Stimulated activated effector memory CD8-positive, alpha-beta T cell treated with anti-CD3 and anti-CD28 coated beads, Interleukin-12 subunit alpha, Interleukin-12 subunit beta, amount 100 ng/mL, for 72 hours (primary cell): Measurements from ENCODE around the gene ETV5.

Source experiments
- ATAC-seq: fragments of 150-1000 bp; cut with Tn5 transposase; 2 replicates; pipeline ENCODE4 v1.10.0; 2021
- DNase-seq, 2 donors: peaks; one replicate each; pipeline ENCODE4 v3.0.0; 2021 to 2022; ENCODE audit warnings: low spot score in 2 of 2
- H3K27ac Mint-ChIP-seq: one replicate; pipeline ENCODE4 v1.8.0; 2022; ENCODE audit warnings: mild to moderate bottlenecking, mixed read lengths
- H3K36me3 Mint-ChIP-seq: one replicate; pipeline ENCODE4 v1.8.0; 2022; ENCODE audit warnings: mild to moderate bottlenecking, mixed read lengths
- H3K4me1 Mint-ChIP-seq: one replicate; pipeline ENCODE4 v1.8.0; 2022; ENCODE audit warnings: mixed read lengths
- H3K4me3 Mint-ChIP-seq: one replicate; pipeline ENCODE4 v1.8.0; 2022; ENCODE audit warnings: mild to moderate bottlenecking, mixed read lengths
- H3K9me3 Mint-ChIP-seq: one replicate; pipeline ENCODE4 v1.8.0; 2022; ENCODE audit warnings: mixed read lengths

The ETV5 gene

DNA sequence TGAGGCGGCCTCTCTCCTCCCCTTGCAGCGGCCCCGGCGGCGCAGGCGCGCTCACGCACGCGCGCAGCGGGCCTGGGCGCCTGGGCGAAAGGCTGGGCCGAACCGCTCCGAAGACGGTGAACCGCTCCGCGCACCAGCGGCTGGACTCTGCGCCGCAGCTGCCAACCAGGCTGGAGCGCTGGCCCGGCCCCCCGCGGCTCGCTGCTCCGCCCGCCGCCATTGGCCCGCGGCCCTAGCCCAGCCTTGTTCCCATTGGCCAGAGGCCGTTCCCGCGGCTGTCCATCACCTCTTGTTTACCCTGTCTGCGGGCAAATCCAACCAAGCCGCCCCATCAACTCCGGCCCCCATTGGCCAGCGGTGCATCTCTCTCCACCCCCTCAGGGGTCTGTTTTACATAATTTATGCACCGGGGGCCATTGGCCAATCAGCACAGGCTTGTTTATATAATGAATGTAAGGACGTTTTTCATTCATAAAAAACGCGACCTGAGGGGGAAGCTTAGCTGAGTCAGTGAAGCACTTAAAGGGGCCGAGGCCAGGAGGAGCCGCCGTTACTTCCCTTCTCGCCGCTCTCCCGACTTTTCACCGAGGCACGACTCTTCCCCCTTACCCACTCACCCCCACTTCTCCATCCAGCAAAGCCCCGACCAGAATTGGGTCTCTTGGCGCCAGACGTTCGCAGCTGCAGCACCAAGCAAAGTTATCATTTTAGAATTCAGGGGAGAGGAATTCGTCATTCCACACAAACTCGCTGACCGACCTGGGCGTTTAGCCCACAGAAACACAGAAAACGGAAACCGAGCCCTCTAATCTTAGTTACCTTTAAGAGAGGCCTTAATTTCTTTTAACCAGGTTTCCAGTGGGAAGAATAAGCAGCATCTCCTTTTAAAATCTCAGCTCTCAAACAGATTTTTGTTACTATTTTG, at the start of gene ETV5:
Gene ETV5, minus strand, starts transcription at position 149 of the 925 bp plus-strand sequence. CDS start 3,221 bp downstream, outside the sequence.
- Mint-ChIP-seq H3K9me3 (no peaks in the 10 kb centered on the region), H3K36me3 (peaks cover 28% of the 10 kb centered on the region), H3K27ac (peak within 1 kb of the TSS; percentile 63), H3K4me3 (peak within 1 kb of the TSS; percentile 82), H3K4me1 (peaks cover 49% of the 10 kb centered on the region)
- ATAC-seq (peak; percentile 95), DNase-seq (peak; percentile 80 to 95)

DNA sequence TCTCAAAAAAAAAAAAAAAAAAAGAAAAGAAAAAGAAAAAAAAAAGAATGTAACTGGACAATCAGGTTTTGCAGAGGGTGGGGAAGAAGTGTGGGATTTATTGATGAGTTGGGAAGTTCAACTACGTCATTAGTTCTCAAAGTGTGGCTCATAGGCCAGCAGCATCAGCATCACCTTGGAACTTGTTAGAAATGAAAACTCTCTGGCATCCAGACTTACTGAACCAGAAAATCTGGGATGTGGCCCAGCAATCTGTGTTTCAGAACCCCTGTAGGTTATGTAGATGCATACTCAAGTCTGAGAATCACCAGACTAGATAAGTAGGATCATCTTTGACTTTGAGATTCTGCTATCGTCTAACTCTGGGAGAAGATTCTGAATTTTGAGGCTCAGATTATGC, 45.8 kb upstream of the ETV5 start:
- no peak for DNase-seq
- ATAC-seq: no peak
- H3K4me3 Mint-ChIP-seq: no peak overlapping the region
- peaks cover 10% of the 10 kb centered on the region for H3K4me1 Mint-ChIP-seq
- H3K27ac Mint-ChIP-seq: no peak overlapping the region
- peaks cover 2% of the 10 kb centered on the region for H3K9me3 Mint-ChIP-seq
- H3K36me3 Mint-ChIP-seq: peaks cover 6% of the 10 kb centered on the region

DNA sequence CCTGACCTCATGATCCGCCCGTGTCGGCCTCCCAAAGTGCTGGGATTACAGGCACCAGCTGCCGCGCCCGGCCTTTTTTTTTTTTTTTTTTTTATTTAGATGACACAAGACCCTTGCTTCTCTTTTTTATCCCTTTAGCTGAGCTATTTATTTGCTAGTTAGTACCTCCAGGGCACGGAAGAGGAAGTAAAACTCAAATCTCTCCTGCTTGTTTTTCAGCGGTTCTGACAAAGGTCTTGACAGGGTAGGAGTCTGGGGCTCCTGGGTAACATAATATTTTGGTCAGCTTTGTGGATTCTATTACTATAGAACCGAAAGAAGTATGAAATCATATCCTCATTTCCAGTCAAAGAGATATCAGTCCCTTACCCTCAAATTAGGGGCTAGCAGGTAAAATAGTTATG, 44.0 kb upstream of the ETV5 start:
- Mint-ChIP-seq H3K27ac (no peak overlapping the region), H3K4me1 (peaks cover 10% of the 10 kb centered on the region), H3K36me3 (peaks cover 6% of the 10 kb centered on the region), H3K4me3 (no peak overlapping the region), H3K9me3 (peaks cover 2% of the 10 kb centered on the region)
- ATAC-seq (peak; percentile 79), DNase-seq (no peak)

DNA sequence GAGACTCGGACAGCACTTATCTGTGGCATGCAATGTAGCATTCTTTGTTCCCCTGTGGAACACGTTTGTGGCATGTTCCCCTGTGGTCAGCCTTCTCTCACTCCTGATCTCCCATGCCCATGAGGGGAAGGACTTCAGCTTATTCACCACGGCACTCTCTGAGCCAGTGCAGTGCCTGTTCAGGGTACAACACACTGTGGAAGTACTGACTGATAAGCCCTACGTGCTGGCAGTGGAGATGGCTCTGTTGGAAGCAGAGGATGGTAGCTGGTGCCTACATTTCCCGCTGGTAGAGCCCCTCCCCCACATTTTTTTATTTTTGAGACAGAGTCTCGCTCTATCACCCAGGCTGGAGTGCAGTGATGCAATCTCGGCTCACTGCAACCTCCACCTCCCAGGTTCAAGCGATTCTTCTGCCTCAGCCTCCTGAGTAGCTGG, 43.5 kb upstream of the ETV5 start:
- ATAC-seq: no peak
- no peak overlapping the region for H3K27ac Mint-ChIP-seq

DNA sequence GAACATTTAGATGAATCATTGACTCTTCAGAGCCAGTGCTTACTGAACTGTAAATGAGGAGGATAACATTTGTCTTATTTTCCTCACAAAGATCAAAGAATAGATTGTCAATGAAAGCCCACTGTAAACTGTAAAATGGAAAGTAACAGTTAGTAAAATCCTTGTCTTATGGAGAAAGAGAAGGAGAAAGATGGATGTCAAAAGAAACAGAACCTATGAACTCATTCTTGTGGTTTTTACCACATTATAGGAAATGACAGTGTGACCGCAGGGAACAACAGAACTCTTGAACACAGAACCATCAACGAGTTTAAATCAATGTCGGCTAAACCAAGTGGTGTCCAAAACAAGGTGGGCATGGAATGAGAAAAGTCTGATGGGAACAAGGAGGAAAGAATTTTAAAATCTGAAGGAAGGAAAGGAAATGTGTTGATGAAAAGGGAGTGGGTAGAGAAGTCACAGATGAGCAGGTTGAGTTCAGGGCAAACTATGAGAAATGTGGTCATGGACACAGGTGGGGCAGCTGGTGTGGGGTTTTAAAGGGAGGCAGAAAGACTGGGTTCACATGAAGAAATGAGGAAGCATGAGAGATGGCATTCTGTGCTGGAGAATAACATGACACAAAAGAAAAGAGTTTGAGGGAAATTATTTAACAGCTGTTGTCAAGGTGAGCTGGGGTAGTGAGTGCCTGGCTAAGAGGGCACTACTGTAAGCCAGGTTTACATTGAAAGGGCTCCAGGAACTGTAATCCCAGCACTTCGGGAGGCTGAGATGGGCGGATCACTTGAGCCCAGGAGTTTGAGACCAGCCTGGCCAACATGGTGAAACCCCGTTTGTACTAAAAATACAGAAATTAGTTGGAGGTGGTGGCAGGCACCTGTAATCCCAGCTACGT, 42.4 kb upstream of the ETV5 start:
- no peak for DNase-seq
- peak overlapping the region; percentile 61 for H3K27ac Mint-ChIP-seq
- peaks cover 2% of the 10 kb centered on the region for H3K9me3 Mint-ChIP-seq
- H3K4me3 Mint-ChIP-seq: no peak overlapping the region
- ATAC-seq: peak; percentile 57
- H3K4me1 Mint-ChIP-seq: peaks cover 10% of the 10 kb centered on the region
- peaks cover 6% of the 10 kb centered on the region for H3K36me3 Mint-ChIP-seq

More for the DNA sequence above, 43.5 kb upstream of the ETV5 start:
- Mint-ChIP-seq H3K9me3 (peaks cover 2% of the 10 kb centered on the region), H3K4me3 (no peak overlapping the region), H3K4me1 (peaks cover 10% of the 10 kb centered on the region), H3K36me3 (peaks cover 6% of the 10 kb centered on the region)
- DNase-seq: no peak

DNA sequence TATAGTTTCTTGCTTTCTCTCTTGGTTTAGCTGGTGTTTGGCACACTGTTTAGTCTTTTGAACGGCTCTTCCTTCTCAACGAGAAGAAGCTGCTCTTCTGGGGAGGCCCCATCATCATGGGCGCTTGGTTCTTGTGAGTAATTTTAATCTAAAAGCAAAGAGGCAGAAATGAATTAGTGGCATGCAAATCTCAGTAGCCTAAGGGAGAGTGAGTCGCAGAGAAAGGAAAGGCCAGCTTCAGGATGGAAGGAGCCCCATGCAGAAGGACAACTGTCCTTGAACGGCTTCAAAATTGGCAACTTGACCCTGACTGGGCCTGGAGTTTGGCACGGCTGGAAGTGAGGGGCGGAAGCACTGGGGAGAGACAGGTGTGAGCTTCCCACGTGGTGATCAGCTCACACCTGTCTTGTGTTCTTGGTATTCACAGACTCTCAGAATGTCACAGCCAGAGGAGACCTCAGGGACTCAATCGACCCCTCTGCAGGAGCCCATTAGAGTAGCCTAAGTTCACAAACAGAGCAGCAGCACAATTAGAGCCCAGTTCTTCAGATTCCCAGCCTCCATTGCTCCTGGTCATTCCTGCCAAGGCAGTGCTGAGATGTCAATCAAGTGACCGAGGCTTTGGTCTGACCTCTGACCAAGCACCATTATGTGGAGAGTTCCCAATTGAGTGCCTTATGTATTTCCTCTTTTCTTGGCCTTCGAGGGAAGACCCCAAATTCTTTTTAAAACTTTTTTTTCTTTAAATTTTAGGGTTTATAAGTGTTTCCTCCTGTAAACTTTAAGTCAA, 41.3 kb upstream of the ETV5 start:
- ATAC-seq: no peak

DNA sequence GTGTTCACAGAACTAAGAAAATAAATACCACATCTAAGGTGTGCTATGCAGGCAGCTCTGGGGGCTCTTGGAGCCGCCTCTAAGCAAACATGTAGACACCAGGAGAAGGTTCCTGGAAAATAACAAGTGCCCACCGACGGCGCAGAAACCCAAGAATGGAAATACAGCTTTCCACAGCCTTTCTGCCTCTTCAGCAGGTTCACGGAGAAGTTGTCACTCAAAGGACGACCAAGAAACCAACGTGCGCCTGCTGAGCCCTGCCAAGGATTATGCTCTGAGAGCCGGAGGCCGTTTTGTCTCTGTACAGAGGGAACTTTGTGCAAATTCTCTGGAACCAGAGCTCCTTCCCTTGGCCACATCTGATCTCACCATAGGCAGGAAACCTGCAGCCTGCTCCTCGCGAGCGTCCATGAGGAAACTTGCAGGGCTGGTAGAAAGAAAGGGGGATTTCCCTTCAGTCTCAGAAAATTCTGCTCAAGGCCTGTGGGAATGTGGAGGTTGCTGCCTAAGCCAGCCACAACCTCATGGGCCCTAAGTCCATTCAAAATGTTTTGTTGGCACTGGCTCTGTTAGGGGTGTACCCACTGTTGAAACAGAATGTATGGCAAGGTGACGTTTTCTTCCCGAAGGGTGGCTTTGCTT, 40.6 kb upstream of the ETV5 start:
- ATAC-seq (no peak), DNase-seq (no peak)
- peaks cover 2% of the 10 kb centered on the region for H3K9me3 Mint-ChIP-seq
- H3K4me3 Mint-ChIP-seq: no peak overlapping the region
- H3K27ac Mint-ChIP-seq: no peak overlapping the region
- peaks cover 6% of the 10 kb centered on the region for H3K36me3 Mint-ChIP-seq
- peaks cover 10% of the 10 kb centered on the region for H3K4me1 Mint-ChIP-seq

More for the DNA sequence above, 41.3 kb upstream of the ETV5 start:
- H3K4me1 Mint-ChIP-seq: peaks cover 10% of the 10 kb centered on the region
- H3K9me3 Mint-ChIP-seq: peaks cover 2% of the 10 kb centered on the region
- peaks cover 6% of the 10 kb centered on the region for H3K36me3 Mint-ChIP-seq
- H3K27ac Mint-ChIP-seq: no peak overlapping the region
- DNase-seq: no peak
- H3K4me3 Mint-ChIP-seq: no peak overlapping the region

DNA sequence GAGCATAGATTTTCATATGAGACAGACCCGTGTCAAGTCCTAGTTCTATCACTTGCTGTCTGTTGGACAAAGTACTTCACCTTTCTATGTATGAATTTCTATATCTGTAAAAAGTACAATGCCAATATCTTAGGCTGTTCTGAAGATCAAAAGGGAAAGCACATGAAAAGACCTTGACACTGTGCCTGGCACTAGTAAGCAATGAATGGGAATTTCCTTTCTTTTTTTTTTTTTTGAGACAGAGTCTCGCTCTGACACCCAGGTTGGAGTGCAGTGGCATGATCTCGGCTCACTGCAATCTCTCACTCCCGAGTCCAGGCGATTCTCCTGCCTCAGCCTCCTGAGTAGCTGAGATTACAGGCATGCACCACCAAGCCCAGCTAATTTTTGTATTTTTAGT, 35.4 kb upstream of the ETV5 start:
- no peak overlapping the region for H3K27ac Mint-ChIP-seq
- no peak overlapping the region for H3K4me3 Mint-ChIP-seq
- ATAC-seq: no peak
- no peak for DNase-seq
- no peaks in the 10 kb centered on the region for H3K9me3 Mint-ChIP-seq
- no peaks in the 10 kb centered on the region for H3K4me1 Mint-ChIP-seq
- H3K36me3 Mint-ChIP-seq: no peaks in the 10 kb centered on the region

DNA sequence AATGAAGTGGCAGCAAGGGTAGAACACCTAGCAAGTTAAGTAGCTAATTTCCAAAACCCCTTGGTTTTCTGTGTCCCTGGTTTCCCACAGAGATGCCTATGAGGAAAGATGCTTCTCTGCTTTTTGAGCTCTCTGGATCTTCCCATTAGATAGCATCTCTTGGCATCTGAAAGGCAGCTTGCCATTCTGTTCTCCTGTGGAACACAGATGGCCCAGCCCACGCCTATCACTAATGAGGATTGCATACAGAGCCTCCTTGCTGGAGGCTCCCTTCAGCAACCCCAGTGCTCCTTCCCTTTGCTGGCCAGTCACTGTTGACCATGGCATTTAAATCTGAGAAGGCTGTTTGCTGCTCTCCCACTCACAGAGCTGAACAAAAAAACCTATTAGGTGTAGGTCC, 34.4 kb upstream of the ETV5 start:
- no peak overlapping the region for H3K27ac Mint-ChIP-seq

DNA sequence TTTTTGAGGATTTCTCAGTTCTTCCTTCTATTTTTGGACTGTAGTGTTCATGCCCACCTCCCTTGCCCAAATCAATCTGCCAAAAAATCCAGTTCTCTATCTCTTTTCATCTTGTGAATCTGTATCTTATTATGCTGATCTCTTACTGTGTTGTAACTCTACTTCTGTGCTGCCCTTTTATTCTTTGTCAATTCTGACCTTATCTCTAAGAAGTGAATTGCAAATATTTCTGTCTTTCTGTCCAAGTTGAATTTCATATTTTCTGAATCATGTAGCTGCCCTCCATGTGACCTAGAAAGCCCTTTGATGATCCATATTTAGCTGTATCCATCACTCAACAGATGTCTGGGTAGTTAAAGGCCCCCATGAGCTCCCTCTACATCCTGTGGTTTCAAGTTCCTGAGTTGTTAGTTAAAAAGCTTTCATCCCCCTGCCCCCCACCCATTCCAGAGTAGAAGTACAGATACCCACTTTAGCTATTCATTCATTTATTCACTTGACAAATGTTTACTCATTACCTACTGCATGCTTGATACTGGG, 33.6 kb upstream of the ETV5 start:
- no peak overlapping the region for H3K4me3 Mint-ChIP-seq
- no peaks in the 10 kb centered on the region for H3K4me1 Mint-ChIP-seq
- H3K9me3 Mint-ChIP-seq: no peaks in the 10 kb centered on the region
- H3K36me3 Mint-ChIP-seq: no peaks in the 10 kb centered on the region
- ATAC-seq: no peak
- DNase-seq: no peak
- no peak overlapping the region for H3K27ac Mint-ChIP-seq

More for the DNA sequence above, 34.4 kb upstream of the ETV5 start:
- no peaks in the 10 kb centered on the region for H3K9me3 Mint-ChIP-seq
- ATAC-seq (no peak), DNase-seq (no peak)
- no peaks in the 10 kb centered on the region for H3K36me3 Mint-ChIP-seq
- H3K4me3 Mint-ChIP-seq: no peak overlapping the region
- H3K4me1 Mint-ChIP-seq: no peaks in the 10 kb centered on the region

DNA sequence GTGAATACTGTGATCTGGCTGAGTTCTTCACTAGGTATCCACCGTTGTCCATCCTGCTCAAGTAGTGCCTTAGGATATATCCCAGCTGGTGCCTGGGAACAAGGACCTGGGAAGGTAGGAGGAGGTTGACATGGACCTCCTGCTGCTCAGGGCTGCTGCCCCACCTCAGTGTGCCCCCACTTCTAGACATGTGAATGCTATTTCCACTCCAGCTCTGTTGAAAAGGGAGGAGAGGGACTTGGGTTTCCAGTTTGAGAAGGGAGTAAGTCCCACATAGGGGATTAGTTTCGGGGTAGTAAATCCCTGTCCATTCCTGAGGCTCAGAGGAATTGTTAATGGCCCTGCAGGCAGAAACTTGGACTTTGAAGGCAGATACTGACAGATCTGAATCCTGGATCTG, 32.9 kb upstream of the ETV5 start:
- no peak overlapping the region for H3K27ac Mint-ChIP-seq
- DNase-seq: no peak
- no peaks in the 10 kb centered on the region for H3K36me3 Mint-ChIP-seq
- no peaks in the 10 kb centered on the region for H3K4me1 Mint-ChIP-seq
- no peak overlapping the region for H3K4me3 Mint-ChIP-seq
- H3K9me3 Mint-ChIP-seq: no peaks in the 10 kb centered on the region
- no peak for ATAC-seq

DNA sequence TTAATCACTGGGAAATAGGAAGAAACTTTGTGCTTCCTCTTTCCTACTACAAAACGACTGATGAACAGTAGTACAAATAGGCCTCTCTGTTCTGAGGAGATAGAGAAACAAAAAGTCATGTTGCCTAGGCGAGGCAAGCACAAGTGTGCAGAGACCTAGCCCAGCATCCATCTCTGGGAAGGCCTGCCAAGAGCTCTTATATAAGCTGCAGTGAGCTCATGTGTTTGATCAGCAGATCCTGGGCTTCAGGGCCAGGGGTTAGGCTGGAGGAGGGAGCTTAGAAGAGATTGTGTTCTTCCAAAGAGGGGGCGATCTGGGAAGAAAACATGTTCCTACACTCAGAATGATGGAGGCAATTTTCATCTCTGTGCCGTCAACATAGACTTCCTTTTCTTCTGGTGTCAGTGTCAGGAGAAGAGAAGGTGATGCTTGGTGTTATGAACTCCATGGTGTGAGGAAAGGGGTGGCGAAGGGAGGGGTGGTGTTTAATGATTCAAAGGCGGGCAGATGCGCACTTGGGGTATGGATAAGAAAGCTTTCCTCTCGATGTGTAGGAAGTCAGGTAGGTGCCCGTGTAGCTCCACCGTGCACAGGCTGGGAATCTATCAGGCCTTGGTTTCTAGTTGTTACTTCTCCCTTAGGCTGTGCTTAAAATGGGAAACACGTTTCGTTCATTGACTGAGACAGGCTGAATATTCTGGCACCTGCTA, 29.5 kb upstream of the ETV5 start:
- no peak overlapping the region for H3K4me3 Mint-ChIP-seq
- ATAC-seq: no peak
- no peaks in the 10 kb centered on the region for H3K9me3 Mint-ChIP-seq
- DNase-seq: no peak
- H3K36me3 Mint-ChIP-seq: no peaks in the 10 kb centered on the region
- no peak overlapping the region for H3K27ac Mint-ChIP-seq
- H3K4me1 Mint-ChIP-seq: no peaks in the 10 kb centered on the region

DNA sequence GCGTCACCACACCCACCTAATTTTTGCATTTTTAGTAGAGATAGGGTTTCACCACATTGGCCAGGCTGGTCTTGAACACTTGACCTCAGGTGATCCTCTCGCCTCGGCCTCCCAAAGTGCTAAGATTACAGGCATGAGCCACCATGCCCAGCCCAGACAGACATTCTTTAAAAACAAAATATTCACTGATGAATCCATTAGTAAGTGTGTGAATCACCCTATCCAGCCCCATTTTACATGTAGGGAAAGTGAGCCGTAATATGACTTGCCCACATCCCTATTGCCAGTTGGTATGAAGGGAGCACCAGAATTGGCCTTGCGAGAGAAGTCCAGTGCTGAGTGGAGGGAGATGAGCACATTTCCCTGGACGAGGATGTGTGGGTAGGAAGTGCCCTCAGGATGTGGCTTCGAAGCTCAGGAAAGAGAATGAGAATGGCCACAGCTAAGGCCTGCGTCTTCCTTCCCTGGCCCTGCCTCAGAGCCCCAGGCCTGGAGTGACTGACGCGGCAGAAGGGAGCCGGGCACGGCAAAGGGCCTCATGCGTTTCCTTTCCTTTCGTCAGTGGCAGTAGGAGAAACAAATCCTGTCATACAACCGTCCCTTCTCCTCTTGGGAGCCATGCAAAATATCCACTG, 28.3 kb upstream of the ETV5 start:
- no peaks in the 10 kb centered on the region for H3K36me3 Mint-ChIP-seq

More for the DNA sequence above, 28.3 kb upstream of the ETV5 start:
- no peak for ATAC-seq
- Mint-ChIP-seq H3K4me1 (no peaks in the 10 kb centered on the region), H3K4me3 (no peak overlapping the region), H3K27ac (no peak overlapping the region), H3K9me3 (no peaks in the 10 kb centered on the region)
- DNase-seq: no peak
